ENCODE measurements around the gene HDAC11. TPM values are rescaled to one million over a fixed set of nuclear protein-coding genes. Genes with fewer than 3 reads are reported as not detected.

Gene HDAC11
- polyA plus RNA-seq, 3 donors: 9.8 to 36.3 (median 12.6) TPM

DNA sequence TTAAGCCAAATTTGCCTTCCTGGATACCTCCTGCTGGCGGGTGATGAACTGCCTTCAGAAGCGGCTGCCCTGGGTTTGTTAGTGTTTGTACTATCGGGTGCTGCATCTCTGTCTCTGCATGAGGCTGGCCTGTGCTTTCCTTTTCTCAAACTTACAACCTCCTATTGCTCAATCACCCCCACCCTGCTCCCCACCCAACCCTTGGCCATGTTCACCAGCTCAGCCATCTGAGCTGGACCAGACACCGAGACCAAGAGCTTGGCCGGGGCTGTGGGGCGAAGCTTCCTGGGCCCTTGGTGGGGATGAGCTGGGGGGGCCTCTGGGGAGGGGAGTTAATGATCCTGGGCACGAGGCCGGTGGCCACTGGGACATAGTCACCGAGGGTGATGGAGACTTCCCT, 52.0 kb downstream of the HDAC11 start:
- WGBS, 3 donors: 66 to 76% (median 74%) methylated on average over 9 of the region's 9 CpGs
- H3K27ac ChIP-seq (ENCODE audit: low read depth, low read length): no peak overlapping the region

DNA sequence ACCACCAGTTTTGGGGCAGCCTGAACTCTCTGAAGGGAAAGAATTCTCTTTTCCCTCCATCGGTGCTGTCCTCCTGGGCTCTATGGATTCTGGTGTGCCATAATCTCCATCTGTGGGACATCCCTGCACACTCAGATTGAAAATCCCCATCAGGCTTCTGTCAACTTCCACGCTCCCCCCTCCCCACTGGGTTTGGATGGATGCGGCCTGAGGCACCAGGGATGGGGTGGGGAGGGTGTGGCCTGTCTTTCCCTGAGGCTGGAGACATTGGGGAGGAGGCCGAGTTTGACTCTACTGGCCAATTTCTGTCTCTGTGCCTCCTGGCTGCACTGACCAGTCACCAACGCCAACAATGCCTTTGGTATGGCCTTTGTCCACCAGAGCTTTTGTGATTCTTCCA, 52.5 kb downstream of the HDAC11 start:
- H3K27ac ChIP-seq (ENCODE audit: low read depth, low read length): no peak overlapping the region

DNA sequence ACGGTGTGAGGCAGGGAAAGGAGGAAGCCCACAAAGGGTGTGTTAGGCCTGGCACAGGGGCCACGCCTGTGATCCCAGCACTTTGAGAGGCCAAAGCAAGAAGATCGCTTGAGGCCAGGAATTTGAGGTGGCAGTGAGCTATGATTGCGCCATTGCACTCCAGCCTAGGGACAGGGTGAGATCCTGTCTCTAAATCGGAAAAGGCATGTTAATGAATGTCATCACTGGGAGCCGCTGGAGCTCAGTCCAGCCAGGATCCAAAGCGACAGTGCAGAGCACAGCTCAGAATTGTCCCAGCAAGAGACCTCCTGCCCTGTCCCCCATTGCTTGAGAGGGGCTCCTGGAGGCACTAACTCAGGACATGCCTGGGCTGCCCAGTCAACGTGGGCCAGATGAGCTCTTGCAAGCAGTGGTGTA, 53.8 kb downstream of the HDAC11 start:
- H3K27ac ChIP-seq (ENCODE audit: low read depth, low read length): no peak overlapping the region
- 79 to 87% (median 82%) methylated on average over 8 of the region's 8 CpGs for WGBS, 3 donors

More for the DNA sequence above, 52.5 kb downstream of the HDAC11 start:
- WGBS, 3 donors: 68 to 81% (median 78%) methylated on average over 5 of the region's 5 CpGs

DNA sequence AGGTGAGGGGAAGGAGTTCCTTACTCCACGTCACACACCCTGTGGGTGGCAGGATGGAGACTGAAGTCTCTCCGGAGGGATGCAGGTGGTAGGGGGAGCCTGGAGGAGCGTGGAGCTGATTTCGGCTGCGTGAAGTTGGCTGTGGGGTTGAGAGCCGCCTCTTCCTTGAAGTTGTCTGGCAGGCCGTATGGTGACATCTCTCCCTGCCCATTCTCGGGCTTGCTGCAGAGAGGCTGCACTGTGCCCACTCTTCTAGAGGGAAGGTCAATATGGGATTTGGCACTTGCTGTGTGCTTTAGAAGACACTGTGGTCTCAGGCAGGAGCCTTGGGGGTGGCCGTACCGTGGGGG, 55.4 kb downstream of the HDAC11 start:
- WGBS, 3 donors: 80 to 93% (median 89%) methylated on average over 10 of the region's 10 CpGs
- H3K27ac ChIP-seq (ENCODE audit: low read depth, low read length): no peak overlapping the region

DNA sequence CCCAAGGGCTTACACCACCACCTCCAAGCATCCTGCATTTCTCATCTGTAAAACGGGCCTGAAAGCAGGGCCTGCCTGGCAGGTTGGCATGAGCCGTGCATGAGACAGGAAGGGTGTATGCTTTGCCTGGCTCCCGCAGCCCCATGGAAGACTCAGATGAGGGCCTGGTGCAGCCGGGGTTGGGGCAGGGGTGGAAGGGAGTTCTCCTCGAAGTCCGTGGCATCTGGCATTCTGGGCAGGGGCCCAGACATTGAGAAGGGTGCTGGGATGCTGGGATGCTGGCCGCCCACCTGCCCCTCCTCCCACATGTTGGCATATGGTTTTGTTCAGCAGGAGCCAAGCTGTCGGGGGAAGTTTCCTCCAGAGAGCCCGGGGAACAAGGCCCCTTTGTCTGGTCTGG, 55.8 kb downstream of the HDAC11 start:
- 63 to 76% (median 68%) methylated on average over 9 of the region's 9 CpGs for WGBS, 3 donors
- H3K27ac ChIP-seq (ENCODE audit: low read depth, low read length): no peak overlapping the region

DNA sequence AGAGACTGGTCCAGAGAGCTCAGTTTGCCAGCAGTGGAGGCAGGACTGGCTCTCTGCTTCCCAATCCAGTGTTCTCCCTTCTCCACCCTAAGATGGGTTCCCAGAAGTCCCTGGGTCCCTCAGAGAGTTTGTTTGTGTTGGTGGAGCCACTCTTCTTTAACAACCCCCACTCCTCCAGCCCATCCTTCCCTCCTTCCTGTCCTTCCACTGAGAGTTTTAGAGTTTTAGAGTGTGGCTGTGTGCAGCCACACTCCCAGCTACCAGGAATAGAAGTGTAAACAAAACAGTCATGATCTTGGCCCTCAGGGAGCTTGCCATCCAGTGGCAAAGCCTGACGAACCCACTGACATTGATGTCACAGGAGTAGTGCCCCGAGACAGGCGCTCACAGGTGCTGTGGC, 56.3 kb downstream of the HDAC11 start:
- H3K27ac ChIP-seq (ENCODE audit: low read depth, low read length): no peak overlapping the region
- WGBS, 3 donors: 77 to 84% (median 79%) methylated on average over 3 of the region's 3 CpGs

DNA sequence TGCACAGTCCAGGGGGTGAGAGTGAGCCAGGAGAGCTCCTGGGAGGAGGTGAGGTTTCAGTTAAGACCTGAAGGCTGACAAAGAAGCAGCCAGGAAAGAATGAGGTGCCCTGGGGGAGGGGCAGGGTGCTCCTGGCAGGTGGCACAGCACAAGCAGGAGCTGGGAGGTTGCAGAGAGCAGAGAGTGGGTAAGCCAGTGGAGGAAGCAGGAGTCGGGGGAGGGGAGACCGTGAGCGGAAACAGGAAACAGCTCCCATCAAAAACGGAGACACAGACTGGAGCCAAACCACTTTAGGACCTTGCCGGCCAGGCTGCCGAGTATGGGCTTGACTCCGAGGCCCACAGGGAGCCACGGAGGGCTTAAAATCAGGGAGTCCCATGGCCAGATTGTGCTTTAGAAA, 56.7 kb downstream of the HDAC11 start:
- no peak overlapping the region for H3K27ac ChIP-seq (ENCODE audit: low read depth, low read length)
- 15 to 22% (median 16%) methylated on average over 8 of the region's 8 CpGs for WGBS, 3 donors

DNA sequence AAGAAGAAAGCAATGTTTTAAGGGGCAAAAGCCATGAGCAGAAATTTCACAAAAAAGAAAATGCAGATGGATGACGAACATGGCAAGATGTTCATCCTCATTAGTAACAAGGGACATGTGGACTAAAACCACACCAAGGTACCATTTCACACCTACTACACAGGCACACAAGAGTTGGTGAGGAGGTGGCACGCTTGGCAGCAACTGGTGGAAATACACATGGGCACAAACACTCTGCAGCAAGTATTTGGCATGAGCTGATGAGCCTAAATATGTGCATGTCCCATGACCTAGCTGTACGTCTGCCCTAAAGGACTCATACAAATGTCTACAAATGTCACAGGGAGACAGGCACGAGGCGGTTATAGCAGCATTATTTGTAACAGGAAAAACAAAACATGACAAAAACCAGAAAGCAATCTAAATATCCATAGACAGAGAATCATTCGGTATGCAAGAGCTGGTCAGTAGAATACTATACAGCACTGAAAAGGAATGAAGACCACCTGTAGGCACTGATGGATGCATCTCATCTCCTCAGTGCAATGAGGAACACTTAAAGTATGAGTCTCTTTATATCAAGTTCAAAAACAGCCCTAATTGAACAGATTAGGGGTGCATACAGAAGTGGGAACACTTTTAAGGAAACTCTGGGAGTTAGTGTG, 57.3 kb downstream of the HDAC11 start:
- WGBS, 3 donors: 85 to 93% (median 90%) methylated on average over 6 of the region's 6 CpGs
- no peak overlapping the region for H3K27ac ChIP-seq (ENCODE audit: low read depth, low read length)

DNA sequence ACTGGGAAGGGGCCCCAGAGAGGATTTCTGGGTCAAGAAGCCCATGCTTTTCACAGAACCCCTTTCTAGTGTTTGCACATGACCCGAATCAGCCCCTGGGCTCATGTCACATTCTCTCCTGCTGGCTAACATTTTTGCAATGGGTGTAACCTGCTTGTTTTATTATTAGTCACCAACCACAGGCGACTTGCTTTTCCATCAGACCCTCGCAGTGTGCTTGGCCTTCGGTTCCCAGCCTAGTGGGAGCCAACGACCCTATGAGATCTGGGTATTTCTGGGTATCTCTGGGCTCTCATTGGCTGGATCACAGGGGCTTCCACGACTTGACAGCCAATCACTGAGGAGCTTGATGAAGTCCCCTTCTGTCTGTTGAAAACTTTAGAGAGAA, 57.8 kb downstream of the HDAC11 start:
- H3K27ac ChIP-seq (ENCODE audit: low read depth, low read length): no peak overlapping the region
- 62 to 85% (median 71%) methylated on average over 6 of the region's 6 CpGs for WGBS, 3 donors

DNA sequence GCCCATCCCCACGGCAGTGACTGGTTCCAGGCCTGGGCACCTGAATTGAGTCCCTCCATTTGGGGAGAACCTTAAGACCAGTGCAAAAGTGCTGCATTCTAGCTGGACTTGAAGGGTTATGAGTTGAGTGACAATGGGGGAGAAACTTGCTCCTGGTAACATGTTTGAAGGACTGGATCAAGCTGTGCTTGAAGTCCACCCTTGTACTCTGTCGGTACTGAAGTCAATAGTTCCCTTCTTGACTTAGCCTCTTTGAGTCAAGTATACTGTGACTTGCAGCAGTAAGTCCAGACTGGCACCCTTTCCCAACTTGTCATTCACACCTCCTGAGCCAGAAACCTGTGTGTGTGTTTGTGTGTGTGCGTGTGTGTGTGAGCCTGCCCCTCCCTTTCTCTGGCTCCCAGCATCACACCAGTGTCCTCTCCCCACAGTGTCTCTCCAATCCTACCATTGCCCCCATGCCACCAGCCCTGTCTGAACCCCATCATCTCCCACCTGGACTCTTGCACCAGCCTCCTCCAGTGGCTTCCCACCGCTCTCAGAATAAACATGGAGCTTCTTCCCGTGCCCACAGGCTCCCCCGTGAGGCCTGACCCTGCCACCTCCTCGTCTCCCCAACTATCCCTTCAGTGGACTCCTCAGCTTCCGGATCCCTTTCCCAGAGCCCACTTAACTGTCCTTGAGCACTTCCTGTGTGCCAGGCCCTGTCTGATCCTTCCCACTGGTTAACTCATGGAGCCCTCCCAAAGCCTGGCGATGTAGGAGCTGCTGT, 58.6 kb downstream of the HDAC11 start:
- WGBS, 3 donors: 80 to 90% (median 87%) methylated on average over 9 of the region's 9 CpGs
- H3K27ac ChIP-seq (ENCODE audit: low read depth, low read length): no peak overlapping the region

DNA sequence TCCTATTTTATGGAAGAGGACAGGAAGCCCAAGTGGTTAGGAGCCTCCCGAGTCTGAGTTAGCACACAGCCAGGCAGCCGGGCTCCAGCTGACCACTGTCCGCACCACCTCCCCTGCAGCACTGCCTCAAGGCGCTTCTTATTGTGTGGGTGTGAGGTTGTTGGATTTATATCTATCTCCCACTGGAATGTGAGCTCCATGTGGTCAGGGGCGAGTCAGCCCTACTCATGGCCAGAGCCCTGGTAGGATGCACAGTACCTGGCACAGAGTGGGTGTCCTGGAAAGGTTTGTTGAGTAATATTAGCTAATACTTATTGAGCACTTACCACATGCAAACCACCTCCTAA, 59.2 kb downstream of the HDAC11 start:
- 75 to 86% (median 76%) methylated on average over 5 of the region's 5 CpGs for WGBS, 3 donors
- H3K27ac ChIP-seq (ENCODE audit: low read depth, low read length): no peak overlapping the region

DNA sequence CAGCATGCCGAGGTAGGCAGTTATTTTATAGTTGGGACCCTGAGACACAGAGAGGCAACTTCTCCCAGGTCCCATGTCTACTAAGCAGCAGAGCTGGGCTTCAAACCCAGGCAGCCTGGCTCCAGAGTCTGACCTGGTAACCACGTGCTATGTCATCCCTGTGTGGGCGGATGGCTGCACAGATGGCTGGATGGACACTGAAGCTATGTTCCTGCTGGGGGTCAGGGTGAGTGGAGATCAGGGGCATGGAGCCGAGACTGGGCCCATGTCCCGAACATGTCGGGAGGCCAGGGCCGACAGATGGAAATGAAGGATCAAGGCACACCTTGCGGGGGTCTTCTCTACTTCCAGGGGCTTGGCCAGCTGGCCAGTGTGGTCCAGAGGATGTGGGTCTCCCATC, 59.6 kb downstream of the HDAC11 start:
- H3K27ac ChIP-seq (ENCODE audit: low read depth, low read length): no peak overlapping the region
- 77 to 82% (median 79%) methylated on average over 8 of the region's 8 CpGs for WGBS, 3 donors

DNA sequence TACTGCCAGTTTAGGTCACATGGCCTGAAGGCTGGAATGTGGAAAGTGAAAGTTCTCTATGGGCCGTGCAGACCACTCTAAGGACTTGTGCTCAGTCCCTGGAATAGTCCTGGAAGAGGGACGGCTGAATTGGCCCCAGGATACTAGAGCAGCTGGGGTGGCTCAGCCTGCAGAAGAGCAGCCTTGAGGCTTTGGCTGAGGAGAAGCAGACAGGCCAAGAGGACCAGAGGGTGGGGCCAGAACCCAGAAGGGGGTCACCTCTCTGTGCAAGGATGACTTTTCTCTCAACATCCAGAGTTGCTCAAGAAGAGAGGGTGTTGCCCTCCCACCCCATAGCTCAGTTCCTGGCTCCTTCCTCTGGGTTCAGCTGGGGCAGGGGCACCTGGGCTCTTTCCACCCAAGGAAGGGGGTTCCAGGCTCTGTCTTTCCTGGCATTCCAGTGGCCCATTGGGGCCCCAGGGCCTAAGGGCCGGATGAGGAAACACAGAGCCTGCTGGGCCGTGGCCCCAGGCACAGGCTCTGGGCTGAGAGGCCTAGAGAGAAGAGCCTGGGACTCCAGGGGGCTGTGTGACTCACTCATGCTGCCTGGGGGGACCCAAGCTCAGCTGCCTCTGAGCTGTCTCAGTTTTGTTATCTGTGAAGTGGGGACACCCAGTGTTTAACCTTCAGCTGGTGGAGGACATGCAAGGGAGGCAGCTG, 60.3 kb downstream of the HDAC11 start:
- 65 to 80% (median 71%) methylated on average over 4 of the region's 4 CpGs for WGBS, 3 donors
- H3K27ac ChIP-seq (ENCODE audit: low read depth, low read length): no peak overlapping the region

DNA sequence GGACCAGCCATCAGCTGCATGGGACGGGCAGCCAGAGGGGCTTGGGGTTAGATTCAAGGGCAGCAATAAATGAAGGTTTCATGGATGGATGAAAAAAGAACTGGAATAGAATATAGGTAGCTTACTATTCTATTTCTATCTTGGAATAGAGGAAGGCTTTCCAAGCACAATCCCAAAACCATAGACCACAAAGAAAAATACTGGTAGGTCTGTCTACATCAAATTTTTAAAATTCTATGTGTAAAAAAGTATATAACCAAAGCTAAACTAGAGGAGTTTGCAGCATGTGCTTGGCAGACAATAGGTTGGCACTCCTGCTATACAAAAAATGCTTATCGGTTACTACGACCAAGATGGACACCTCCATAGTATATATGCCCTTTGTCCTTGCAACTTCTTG, 61.6 kb downstream of the HDAC11 start:
- no peak overlapping the region for H3K27ac ChIP-seq (ENCODE audit: low read depth, low read length)
- WGBS, 3 donors: 57 to 80% (median 59%) methylated on average over 3 of the region's 3 CpGs

DNA sequence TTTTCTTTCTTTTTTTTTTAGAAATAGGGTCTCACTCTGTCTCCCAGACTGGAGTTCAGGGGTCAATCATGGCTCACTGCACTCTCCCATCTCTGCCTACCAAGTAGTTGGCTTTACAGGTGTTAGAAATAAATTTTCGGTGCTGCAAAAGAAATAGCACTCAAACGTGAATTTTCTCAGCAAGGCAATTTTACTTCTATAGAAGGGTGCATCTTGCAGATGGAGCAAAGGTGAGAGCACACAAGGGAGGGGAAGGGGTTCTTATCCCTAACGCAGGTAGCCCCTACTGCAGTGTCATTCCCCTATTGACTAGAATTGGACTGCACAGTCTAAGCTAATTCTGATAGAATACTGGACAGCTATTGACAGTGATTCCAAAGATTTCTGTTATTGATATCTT, 62.0 kb downstream of the HDAC11 start:
- 76 to 87% (median 85%) methylated on average over 3 of the region's 3 CpGs for WGBS, 3 donors
- no peak overlapping the region for H3K27ac ChIP-seq (ENCODE audit: low read depth, low read length)

DNA sequence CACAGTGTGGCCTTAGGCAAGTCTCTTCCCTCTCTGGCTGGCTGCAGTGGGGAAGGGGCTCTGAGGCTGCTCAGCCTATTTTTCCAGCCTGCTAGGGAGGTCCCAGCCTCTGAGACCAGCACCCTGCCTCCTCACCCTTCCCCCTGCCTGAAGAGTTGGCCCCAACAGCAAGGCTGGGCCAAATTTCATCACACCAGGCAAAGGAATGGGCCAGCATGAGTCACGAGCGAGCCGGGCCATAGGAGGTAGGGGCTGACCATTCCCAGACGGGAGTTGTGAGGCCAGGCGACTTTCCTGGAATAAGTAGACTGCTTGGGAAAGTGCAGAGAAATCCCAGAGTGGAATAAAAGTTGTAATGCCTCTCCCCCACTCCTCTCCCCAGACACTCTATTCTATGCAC, 63.1 kb downstream of the HDAC11 start:
- 36 to 87% (median 56%) methylated on average over 5 of the region's 5 CpGs for WGBS, 3 donors
- peak overlapping the region; percentile 7 for H3K27ac ChIP-seq (ENCODE audit: low read depth, low read length)

DNA sequence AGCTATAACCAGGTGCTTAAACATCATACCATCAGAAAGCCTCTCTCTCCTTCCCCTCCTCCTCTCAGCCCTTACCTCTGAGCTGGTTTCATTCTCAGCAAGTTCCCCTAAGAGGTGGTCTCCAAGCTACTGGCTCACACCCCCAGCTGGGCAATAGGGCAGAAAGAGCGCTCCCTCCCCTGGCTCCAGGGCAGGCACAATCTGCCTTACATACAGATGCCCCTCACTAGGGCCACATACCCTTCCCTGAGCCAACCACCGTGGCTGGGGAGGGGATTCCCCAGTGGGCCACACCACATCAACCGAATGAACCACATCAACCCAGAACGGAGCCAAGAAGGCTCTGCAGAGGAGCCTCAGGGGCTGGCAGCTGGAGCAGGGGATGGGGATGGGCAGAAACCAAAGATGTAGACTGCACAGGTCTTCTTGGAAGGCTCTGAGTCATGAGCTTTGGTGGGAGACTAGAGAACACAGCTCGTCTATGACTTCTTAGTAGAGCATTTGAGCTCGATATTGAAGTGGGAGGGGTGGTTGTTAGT, 64.3 kb downstream of the HDAC11 start:
- 43 to 60% (median 60%) methylated on average over 6 of the region's 6 CpGs for WGBS, 3 donors
- peak overlapping the region; percentile 43 for H3K27ac ChIP-seq (ENCODE audit: low read depth, low read length)

DNA sequence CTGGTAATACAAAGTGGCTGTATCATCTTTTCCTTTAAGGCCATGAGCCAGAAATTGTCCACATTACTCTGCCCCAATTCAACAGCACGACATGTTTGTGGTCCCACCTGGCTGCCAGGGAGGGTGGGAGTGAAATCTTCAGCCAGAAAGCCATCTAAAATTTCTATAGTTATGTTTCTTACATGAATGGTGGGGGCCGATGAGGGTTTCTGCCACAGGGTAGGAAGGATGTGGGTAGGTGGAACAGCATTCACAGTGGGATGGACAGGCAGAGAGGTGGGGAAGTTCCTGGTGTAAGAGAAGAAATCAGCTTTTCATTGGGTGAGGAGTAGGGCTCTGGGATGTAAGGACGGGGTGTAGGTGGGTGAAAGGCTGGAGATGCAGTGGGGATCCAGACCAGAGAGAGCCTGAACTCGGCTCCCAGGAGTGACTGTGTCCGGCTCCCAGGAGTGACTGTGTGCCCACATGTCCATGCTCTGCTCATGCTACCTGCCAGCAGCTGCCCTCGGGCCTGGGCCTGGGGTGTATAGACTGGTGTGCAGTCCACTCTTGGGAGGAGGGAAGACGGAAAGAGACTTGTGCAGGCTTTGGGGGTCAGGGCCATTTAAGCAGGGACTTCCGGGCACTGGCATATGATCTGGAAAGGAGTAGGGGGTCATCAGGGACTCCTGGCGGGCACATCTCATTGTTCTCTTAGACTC, 65.0 kb downstream of the HDAC11 start:
- 55 to 70% (median 61%) methylated on average over 9 of the region's 9 CpGs for WGBS, 3 donors
- no peak overlapping the region for H3K27ac ChIP-seq (ENCODE audit: low read depth, low read length)

DNA sequence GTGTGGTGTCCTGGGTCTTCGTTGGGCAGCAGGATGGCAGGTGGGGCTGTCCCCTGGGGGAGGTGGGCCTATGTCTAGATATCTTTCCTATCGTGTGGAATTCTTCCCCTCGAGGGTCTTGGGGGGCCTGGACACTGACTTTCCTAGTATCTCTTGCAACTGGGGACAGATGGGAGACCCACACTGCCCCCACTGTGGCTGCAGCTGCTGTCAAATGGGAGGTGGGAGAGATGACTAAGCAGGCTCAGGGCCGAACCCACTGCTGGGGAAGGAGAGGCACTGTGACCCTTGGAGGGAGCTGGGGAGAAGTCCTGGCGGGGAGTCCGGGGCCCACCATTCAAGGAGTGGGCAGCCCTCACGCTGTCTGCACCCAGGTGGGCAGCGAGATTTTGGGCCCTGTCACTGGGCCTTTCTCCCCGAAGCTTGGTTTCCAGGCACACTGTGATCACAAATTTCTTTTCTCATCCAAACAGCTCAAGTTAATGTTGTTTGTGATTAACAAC, 65.9 kb downstream of the HDAC11 start:
- H3K27ac ChIP-seq (ENCODE audit: low read depth, low read length): peak overlapping the region; percentile 7
- 77 to 83% (median 82%) methylated on average over 9 of the region's 9 CpGs for WGBS, 3 donors

Measured in adipose tissue (tissue), 3 donors.